CD4-positive, alpha-beta T cell (primary cell): ENCODE data around the gene MACROD2. TPM values are rescaled to one million over a fixed set of nuclear protein-coding genes. Genes with fewer than 3 reads are reported as not detected.

Source experiments
- ATAC-seq: fragments of 200-7000 bp; cut with Tn5 transposase; one replicate; pipeline ENCODE4 v1.10.0; 2022; ENCODE audit warnings: mild to moderate bottlenecking; ENCODE audit not compliant: poor library complexity
- CTCF ChIA-PET: fragments of 350-600 bp; sonication (Branson Sonifier 250); formaldehyde crosslinking; loops from one replicate; lab custom pipeline; 2021; ENCODE audit warnings: antibody characterized with exemption, inconsistent platforms; lab: Charles Lee
- POLR2A ChIA-PET: fragments of 350-600 bp; sonication (Branson Sonifier 250); formaldehyde crosslinking; loops from one replicate; lab custom pipeline; 2021; ENCODE audit warnings: antibody characterized with exemption, inconsistent platforms; lab: Charles Lee
- DNase-seq, 14 experiments: peaks; one replicate each; pipeline ENCODE4 v3.0.0-alpha.2; 2013 to 2020; ENCODE audit warnings: mixed read lengths in 2 of 14
- H3K27ac ChIP-seq, 2 donors: one replicate each; pipeline versions ENCODE4 v1.5.1 to v1.7.0; 2013; ENCODE audit warnings: low read length in 2 of 2, low read depth in 1 of 2, mild to moderate bottlenecking in 1 of 2
- H3K27me3 ChIP-seq, 2 experiments: 1 replicate in 1 of 2; 2 replicates in 1 of 2; pipeline versions ENCODE4 v1.6.1 to v1.7.0; 2013; ENCODE audit warnings: low read length in 2 of 2, control low read depth in 1 of 2, mild to moderate bottlenecking in 1 of 2, moderate library complexity in 1 of 2; ENCODE audit not compliant: insufficient read depth in 2 of 2, control insufficient read depth in 1 of 2
- H3K36me3 ChIP-seq: one replicate; pipeline ENCODE4 v1.6.1; 2013; ENCODE audit warnings: low read length, control low read depth; ENCODE audit not compliant: insufficient read depth
- H3K4me1 ChIP-seq: one replicate; pipeline ENCODE4 v1.6.1; 2013; ENCODE audit warnings: low read length, control low read depth; ENCODE audit not compliant: insufficient read depth
- H3K4me3 ChIP-seq: one replicate; pipeline ENCODE4 v1.5.1; 2013; ENCODE audit warnings: mild to moderate bottlenecking, low read length, moderate library complexity
- H3K9me3 ChIP-seq, 2 experiments: 1 replicate in 1 of 2; 2 replicates in 1 of 2; pipeline versions ENCODE4 v1.6.1 to v1.7.0; 2013; ENCODE audit warnings: low read length in 2 of 2, mild to moderate bottlenecking in 2 of 2, control low read depth in 1 of 2, moderate library complexity in 1 of 2; ENCODE audit not compliant: control insufficient read depth in 1 of 2, insufficient read depth in 1 of 2
- H3K27ac Mint-ChIP-seq: one replicate; pipeline ENCODE4 v1.8.0; 2020; ENCODE audit warnings: mixed read lengths
- H3K27me3 Mint-ChIP-seq: one replicate; pipeline ENCODE4 v1.8.0; 2021; ENCODE audit warnings: mixed read lengths
- H3K36me3 Mint-ChIP-seq: one replicate; pipeline ENCODE4 v1.8.0; 2021; ENCODE audit warnings: low read depth, mixed read lengths
- H3K4me1 Mint-ChIP-seq: one replicate; pipeline ENCODE4 v1.8.0; 2021; ENCODE audit warnings: low read depth, mixed read lengths
- H3K4me3 Mint-ChIP-seq: one replicate; pipeline ENCODE4 v1.8.0; 2020; ENCODE audit warnings: mild to moderate bottlenecking, mixed read lengths
- H3K9me3 Mint-ChIP-seq: one replicate; pipeline ENCODE4 v1.8.0; 2020; ENCODE audit warnings: mixed read lengths
- intact Hi-C, 2 experiments: fragments of 100-400 bp; cut with DNase I in 1 of 2; cut with micrococcal nuclease in 1 of 2; formaldehyde crosslinking; loops; one replicate each; pipeline versions ENCODE4 v1.15.1 to v1.9.0; 2023 to 2025; cut with DNase I, micrococcal nuclease
- total RNA-seq, 174 experiments: library from RNA in 2 of 174; stranded (reverse) in 2 of 174; gene quantifications; one replicate each; pipeline ENCODE4 v1.2.3 and lab custom pipeline; 2021 to 2026
- TF ChIP-seq, protein P1 (sequence below): fragments of 200-600 bp; IDR thresholded peaks from one replicate; pipeline ENCODE4 v1.8.0; 2022; ENCODE audit warnings: antibody characterized with exemption, mild to moderate bottlenecking

MACROD2 gene
- total RNA-seq, 2 experiments from 2014 or later: not detected

DNA sequence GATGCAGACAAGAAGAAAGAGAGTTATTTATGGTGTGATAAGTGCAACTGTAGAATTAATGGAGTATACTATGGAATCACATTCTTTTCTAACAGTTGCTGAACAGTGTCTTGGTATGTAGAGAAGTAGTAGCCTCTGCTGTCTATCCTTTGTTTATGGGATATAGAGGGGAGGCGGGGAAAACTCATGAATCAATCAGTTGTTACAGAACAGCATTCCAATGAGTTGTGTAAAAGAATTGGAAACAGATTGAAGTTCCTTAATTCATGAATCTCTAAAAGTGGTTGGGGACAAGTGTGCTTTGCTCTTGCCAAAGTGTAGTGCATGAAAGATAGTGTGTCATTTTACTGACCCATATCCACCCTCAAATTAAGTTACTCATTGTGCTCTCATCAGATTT lies 264.4 kb downstream of the MACROD2 start:
- no peak overlapping the region for H3K27ac Mint-ChIP-seq
- Histone ChIP-seq H3K9me3 (no peaks in the 10 kb centered on the region), H3K4me1 (no peaks in the 10 kb centered on the region), H3K27ac (no peak overlapping the region), H3K36me3 (no peaks in the 10 kb centered on the region), H3K4me3 (no peak overlapping the region), H3K27me3 (no peaks in the 10 kb centered on the region)
- DNase-seq (no peak), ATAC-seq (no peak)
- H3K9me3 Mint-ChIP-seq: peaks cover 8% of the 10 kb centered on the region
- intact Hi-C loops: no loop called here
- H3K4me1 Mint-ChIP-seq: no peaks in the 10 kb centered on the region
- H3K27me3 Mint-ChIP-seq: no peaks in the 10 kb centered on the region
- ChIA-PET CTCF (no interaction called here), POLR2A (no interaction called here)
- no peak overlapping the region for H3K4me3 Mint-ChIP-seq
- H3K36me3 Mint-ChIP-seq: no peaks in the 10 kb centered on the region
- TF ChIP-seq, protein P1, sequence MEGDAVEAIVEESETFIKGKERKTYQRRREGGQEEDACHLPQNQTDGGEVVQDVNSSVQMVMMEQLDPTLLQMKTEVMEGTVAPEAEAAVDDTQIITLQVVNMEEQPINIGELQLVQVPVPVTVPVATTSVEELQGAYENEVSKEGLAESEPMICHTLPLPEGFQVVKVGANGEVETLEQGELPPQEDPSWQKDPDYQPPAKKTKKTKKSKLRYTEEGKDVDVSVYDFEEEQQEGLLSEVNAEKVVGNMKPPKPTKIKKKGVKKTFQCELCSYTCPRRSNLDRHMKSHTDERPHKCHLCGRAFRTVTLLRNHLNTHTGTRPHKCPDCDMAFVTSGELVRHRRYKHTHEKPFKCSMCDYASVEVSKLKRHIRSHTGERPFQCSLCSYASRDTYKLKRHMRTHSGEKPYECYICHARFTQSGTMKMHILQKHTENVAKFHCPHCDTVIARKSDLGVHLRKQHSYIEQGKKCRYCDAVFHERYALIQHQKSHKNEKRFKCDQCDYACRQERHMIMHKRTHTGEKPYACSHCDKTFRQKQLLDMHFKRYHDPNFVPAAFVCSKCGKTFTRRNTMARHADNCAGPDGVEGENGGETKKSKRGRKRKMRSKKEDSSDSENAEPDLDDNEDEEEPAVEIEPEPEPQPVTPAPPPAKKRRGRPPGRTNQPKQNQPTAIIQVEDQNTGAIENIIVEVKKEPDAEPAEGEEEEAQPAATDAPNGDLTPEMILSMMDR: no peak

DNA sequence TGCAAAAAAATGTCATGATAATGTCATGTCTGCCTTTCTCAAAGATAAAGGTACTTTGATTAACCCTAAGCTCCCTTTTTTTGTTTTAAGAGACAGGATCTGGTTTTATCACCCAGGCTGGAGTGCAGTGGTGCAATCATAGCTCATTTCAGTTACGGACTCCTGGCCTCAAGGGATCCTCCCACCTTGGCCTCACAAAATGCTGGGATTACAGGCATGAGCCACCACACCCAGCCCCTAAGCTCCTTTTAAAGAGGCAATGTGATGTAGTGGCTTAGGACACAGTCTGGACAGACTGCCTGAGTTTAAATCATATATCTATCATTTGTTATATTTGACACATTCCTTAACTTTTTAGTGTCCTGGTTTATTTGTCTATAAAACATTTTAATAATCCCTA lies 265.1 kb downstream of the MACROD2 start:
- no peak for ATAC-seq

DNA sequence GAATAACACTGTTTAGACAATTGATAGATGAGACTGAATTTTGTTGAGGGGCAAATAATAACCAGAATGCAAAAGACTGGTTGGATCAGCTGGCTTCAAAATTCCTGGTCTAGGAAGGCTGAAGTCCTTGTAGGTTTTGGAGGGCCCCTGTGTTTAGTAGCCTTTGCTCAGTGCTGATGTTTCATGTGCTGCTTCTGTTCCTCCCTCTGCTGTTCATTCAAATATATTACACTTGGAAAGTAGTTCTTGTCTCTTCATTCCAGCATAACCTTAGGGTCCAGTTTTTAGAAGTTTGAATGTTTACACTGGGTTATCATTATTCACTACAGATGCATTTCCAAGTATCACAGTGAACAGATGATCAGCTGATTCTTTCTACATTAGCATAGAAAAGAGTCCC lies 269.6 kb downstream of the MACROD2 start:
- POLR2A ChIA-PET: no interaction called here
- intact Hi-C loops: no loop called here

More for the DNA sequence above, 265.1 kb downstream of the MACROD2 start:
- no peak overlapping the region for H3K27ac Mint-ChIP-seq
- intact Hi-C loops: no loop called here
- Histone ChIP-seq H3K4me3 (no peak overlapping the region), H3K27ac (no peak overlapping the region), H3K27me3 (no peaks in the 10 kb centered on the region), H3K9me3 (no peaks in the 10 kb centered on the region), H3K4me1 (no peaks in the 10 kb centered on the region), H3K36me3 (no peaks in the 10 kb centered on the region)
- H3K9me3 Mint-ChIP-seq: peaks cover 12% of the 10 kb centered on the region
- ChIA-PET POLR2A (no interaction called here), CTCF (no interaction called here)
- H3K4me1 Mint-ChIP-seq: no peaks in the 10 kb centered on the region
- no peaks in the 10 kb centered on the region for H3K27me3 Mint-ChIP-seq
- no peaks in the 10 kb centered on the region for H3K36me3 Mint-ChIP-seq
- TF ChIP-seq, protein P1: no peak
- no peak overlapping the region for H3K4me3 Mint-ChIP-seq
- no peak for DNase-seq

More for the DNA sequence above, 269.6 kb downstream of the MACROD2 start:
- no peak overlapping the region for H3K4me3 ChIP-seq
- H3K27ac Mint-ChIP-seq: no peak overlapping the region
- H3K9me3 Mint-ChIP-seq: peaks cover 8% of the 10 kb centered on the region
- no peaks in the 10 kb centered on the region for H3K36me3 ChIP-seq
- H3K4me1 ChIP-seq: no peaks in the 10 kb centered on the region
- no peaks in the 10 kb centered on the region for H3K4me1 Mint-ChIP-seq
- DNase-seq: no peak
- no peak overlapping the region for H3K4me3 Mint-ChIP-seq
- H3K27me3 ChIP-seq: no peaks in the 10 kb centered on the region
- H3K27me3 Mint-ChIP-seq: no peaks in the 10 kb centered on the region
- no peak for ATAC-seq
- CTCF ChIA-PET: no interaction called here
- no peaks in the 10 kb centered on the region for H3K9me3 ChIP-seq
- H3K36me3 Mint-ChIP-seq: no peaks in the 10 kb centered on the region
- no peak overlapping the region for H3K27ac ChIP-seq
- TF ChIP-seq, protein P1: no peak
